Breast epithelium (tissue), 4 donors: ENCODE results near the gene FMN1. TPM values are rescaled to one million over a fixed set of nuclear protein-coding genes. Genes with fewer than 3 reads are reported as not detected.

Experiments
- DNase-seq, 2 donors: peaks; one replicate each; pipeline ENCODE4 v3.0.0-alpha.2; 2019; ENCODE audit warnings: low spot score in 2 of 2
- H3K27ac ChIP-seq, 2 donors: fragments of 200-600 bp; sonication (generic) in 1 of 2; one replicate each; pipeline ENCODE4 v1.5.1; 2016 to 2019; ENCODE audit warnings: mild to moderate bottlenecking in 1 of 2
- H3K27me3 ChIP-seq, 2 donors: fragments of 200-600 bp; sonication (generic) in 1 of 2; one replicate each; pipeline versions ENCODE4 v1.5.1 to v1.6.0; 2017 to 2019; ENCODE audit warnings: control low read depth in 1 of 2, mild to moderate bottlenecking in 1 of 2
- H3K36me3 ChIP-seq: fragments of 200-600 bp; one replicate; pipeline ENCODE4 v1.5.1; 2019
- H3K4me1 ChIP-seq, 2 donors: fragments of 200-600 bp; sonication (generic); one replicate each; pipeline ENCODE4 v1.5.1; 2016 to 2019; ENCODE audit warnings: control low read depth in 1 of 2
- H3K4me3 ChIP-seq, 3 donors: fragments of 200-600 bp; sonication (generic); 1 replicate in 2 of 3; 2 replicates in 1 of 3; pipeline ENCODE4 v1.5.1; 2016 to 2019; ENCODE audit warnings: mild to moderate bottlenecking in 3 of 3, moderate library complexity in 2 of 3
- H3K9me3 ChIP-seq, 2 donors: fragments of 200-600 bp; sonication (generic) in 1 of 2; one replicate each; pipeline ENCODE4 v1.5.1; 2016 to 2019; ENCODE audit warnings: control low read depth in 1 of 2
- POLR2A ChIP-seq: fragments of 450-650 bp; IDR thresholded peaks from one replicate; pipeline ENCODE4 v1.6.1; 2016; ENCODE audit warnings: antibody characterized with exemption, mild to moderate bottlenecking, moderate library complexity
- POLR2AphosphoS5 ChIP-seq, 3 donors: sonication (generic); formaldehyde crosslinking; IDR thresholded peaks; one replicate each; pipeline ENCODE4 v1.6.1; 2017; ENCODE audit warnings: antibody characterized with exemption in 3 of 3
- intact Hi-C: fragments of 100-400 bp; cut with DNase I; formaldehyde crosslinking; loops from one replicate; pipeline ENCODE4 v1.15.1; 2023; ENCODE audit warnings: low total_unique reads
- total RNA-seq, 3 donors: library from RNA; depleted of rRNA; stranded (reverse); fragments of >200 nt; gene quantifications; one replicate each; pipeline ENCODE4 v1.1.0, GENCODE V29; 2016
- TF ChIP-seq, protein P1 (sequence below), 3 donors: fragments of 450-650 bp; IDR thresholded peaks; one replicate each; pipeline ENCODE4 v1.5.1; 2016 to 2017; ENCODE audit warnings: antibody characterized with exemption in 3 of 3, mild to moderate bottlenecking in 3 of 3, moderate library complexity in 3 of 3

FMN1 gene
- total RNA-seq, 3 donors from 2014 or later: 33.1 to 56.8 (median 50.7) TPM

DNA sequence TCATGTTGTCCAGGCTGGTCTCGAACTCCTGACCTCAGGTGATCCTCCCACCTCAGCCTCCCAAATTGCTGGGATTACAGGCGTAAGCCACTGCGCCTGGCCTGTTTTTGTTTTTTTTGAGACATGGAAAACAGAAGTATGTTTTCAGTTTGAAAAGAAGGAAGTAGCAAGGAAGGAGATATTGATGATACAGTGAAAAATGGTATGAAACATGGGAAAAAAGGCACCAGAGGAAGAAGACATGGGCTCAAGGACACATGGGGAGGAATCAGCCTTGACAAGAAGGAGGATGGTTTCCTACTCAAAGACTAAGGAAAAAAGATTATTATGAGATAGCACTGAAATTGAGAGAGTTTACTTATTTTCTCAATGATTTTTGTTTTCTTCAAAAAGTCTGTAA lies 30.7 kb downstream of the FMN1 start:
- TF ChIP-seq POLR2A: no peak
- TF ChIP-seq, protein P1, sequence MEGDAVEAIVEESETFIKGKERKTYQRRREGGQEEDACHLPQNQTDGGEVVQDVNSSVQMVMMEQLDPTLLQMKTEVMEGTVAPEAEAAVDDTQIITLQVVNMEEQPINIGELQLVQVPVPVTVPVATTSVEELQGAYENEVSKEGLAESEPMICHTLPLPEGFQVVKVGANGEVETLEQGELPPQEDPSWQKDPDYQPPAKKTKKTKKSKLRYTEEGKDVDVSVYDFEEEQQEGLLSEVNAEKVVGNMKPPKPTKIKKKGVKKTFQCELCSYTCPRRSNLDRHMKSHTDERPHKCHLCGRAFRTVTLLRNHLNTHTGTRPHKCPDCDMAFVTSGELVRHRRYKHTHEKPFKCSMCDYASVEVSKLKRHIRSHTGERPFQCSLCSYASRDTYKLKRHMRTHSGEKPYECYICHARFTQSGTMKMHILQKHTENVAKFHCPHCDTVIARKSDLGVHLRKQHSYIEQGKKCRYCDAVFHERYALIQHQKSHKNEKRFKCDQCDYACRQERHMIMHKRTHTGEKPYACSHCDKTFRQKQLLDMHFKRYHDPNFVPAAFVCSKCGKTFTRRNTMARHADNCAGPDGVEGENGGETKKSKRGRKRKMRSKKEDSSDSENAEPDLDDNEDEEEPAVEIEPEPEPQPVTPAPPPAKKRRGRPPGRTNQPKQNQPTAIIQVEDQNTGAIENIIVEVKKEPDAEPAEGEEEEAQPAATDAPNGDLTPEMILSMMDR (IDR thresholded peaks at IDR 0.05): no peak
- no peak for TF ChIP-seq POLR2AphosphoS5 (IDR thresholded peaks at IDR 0.05)
- Histone ChIP-seq H3K4me1 (no peaks in the 10 kb centered on the region), H3K4me3 (no peak overlapping the region), H3K27ac (no peak overlapping the region), H3K36me3 (no peaks in the 10 kb centered on the region), H3K9me3 (no peaks in the 10 kb centered on the region), H3K27me3 (no peaks in the 10 kb centered on the region)
- DNase-seq: no peak
- intact Hi-C loops: loop anchor here (5.0 kb wide), 1 partner anchor 793 kb away; no protein-coding TSS in a partner anchor

DNA sequence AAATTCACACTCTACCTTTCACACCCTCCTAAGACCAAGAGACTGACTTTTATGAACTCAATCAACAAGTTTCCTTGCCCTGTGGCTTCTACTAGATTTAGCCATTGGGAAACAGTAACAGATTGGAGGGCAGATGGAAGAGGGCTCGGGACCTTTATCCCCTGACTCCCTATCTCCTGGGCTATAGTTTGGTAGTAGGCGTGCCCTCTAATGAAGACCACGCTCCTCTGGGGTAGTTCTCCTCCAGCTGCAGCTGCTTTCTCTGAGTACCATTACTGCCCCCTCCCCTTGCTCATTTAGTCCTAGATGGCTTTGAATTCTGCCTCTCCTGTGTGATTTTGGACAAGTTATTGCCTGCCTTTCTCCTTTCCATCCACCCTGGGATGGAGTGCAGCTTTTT lies 33.3 kb downstream of the FMN1 start:
- Histone ChIP-seq H3K36me3 (no peaks in the 10 kb centered on the region), H3K27me3 (no peaks in the 10 kb centered on the region), H3K4me1 (no peaks in the 10 kb centered on the region), H3K4me3 (no peak overlapping the region), H3K27ac (no peak overlapping the region), H3K9me3 (no peaks in the 10 kb centered on the region)
- DNase-seq: no peak
- intact Hi-C loops: loop anchor here (5.0 kb wide), 1 partner anchor 796 kb away; no protein-coding TSS in a partner anchor
- TF ChIP-seq POLR2AphosphoS5 (IDR thresholded peaks at IDR 0.05): no peak
- no peak for TF ChIP-seq POLR2A
- TF ChIP-seq, protein P1 (IDR thresholded peaks at IDR 0.05): no peak

DNA sequence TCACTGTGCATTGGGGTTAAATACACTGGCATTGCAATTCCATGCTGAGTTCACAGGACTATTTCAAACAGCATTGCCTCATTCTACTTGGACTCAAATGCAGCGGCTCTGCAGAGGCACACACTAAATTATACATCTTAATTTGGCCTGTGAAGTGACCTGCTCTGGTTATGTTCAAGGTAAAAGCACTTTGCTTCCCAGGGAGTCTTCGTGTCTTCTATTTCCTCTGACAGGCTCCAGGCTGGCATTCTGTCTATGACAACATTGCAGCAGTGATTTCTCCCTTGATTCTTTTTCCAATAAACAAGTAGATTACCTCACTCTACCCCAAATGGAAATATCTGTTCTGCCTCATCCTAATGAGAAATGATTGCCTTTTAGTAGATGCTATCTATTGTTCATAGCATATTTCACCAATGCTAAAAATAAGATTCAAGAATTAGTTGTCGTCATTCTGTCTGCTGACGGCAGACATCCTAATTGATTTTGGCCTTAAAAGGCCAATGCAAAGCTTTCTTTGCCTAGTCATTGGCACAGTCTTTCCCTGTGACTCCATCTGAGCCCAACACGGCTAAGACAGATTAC lies 33.8 kb downstream of the FMN1 start:
- no peak for DNase-seq
- no peaks in the 10 kb centered on the region for H3K27me3 ChIP-seq
- H3K36me3 ChIP-seq: no peaks in the 10 kb centered on the region

DNA sequence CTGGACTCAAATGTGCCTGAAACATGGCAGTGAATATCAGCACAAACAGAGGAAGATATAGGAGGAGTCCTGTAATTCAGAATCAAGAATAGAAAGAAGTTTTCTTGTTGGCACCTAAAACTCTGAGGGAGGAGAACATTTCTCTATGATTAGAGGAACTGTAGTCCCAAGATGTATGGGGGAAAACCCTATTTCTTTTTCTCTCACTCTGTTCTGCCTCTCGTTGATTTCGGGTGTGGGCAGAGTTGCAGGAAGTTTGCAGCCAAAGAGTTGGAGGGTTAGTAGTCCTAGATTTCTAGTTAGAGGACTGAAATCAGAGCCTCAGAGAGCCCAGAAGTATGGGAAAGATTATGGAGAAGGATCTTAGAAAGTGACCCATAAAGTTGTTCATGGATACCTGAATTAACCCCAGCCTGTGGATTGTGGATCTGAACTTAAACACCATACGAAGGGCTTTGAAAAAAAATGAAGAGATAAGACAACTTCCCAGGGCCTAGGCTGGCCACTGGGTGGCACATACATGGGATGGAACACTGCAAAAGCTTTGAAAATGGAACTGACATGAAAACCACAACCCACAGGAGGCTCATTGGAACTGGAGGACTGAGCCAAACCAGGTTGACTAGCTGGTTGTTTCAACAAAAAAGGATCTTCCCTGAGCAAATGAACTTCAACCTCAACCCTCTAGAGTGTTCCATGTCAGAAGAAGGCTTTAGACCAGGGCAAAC lies 34.6 kb downstream of the FMN1 start:
- intact Hi-C loops: loop anchor here (5.0 kb wide), 2 partner anchors 323 to 797 kb away; no protein-coding TSS in a partner anchor
- no peak for DNase-seq
- no peak overlapping the region for H3K27ac ChIP-seq

More for the DNA sequence above, 33.8 kb downstream of the FMN1 start:
- no peak overlapping the region for H3K4me3 ChIP-seq
- H3K9me3 ChIP-seq: no peaks in the 10 kb centered on the region
- intact Hi-C loops: loop anchor here (5.0 kb wide), 1 partner anchor 797 kb away; no protein-coding TSS in a partner anchor
- H3K27ac ChIP-seq: no peak overlapping the region
- no peak for TF ChIP-seq POLR2A
- TF ChIP-seq, protein P1 (IDR thresholded peaks at IDR 0.05): no peak
- peak in 1 of 3 donors; percentile 37 for TF ChIP-seq POLR2AphosphoS5 (IDR thresholded peaks at IDR 0.05)
- H3K4me1 ChIP-seq: no peaks in the 10 kb centered on the region

More for the DNA sequence above, 34.6 kb downstream of the FMN1 start:
- Histone ChIP-seq H3K4me3 (no peak overlapping the region), H3K9me3 (no peaks in the 10 kb centered on the region), H3K4me1 (no peaks in the 10 kb centered on the region), H3K27me3 (no peaks in the 10 kb centered on the region), H3K36me3 (no peaks in the 10 kb centered on the region)
- TF ChIP-seq POLR2AphosphoS5 (IDR thresholded peaks at IDR 0.05) (no peak), POLR2A (no peak)
- TF ChIP-seq, protein P1 (IDR thresholded peaks at IDR 0.05): no peak
